RPMI8226 (cell line): ENCODE data around the gene PRKCD.

Source experiments
- DNase-seq: peaks from one replicate; pipeline ENCODE4 v3.0.0-alpha.2; 2015

Gene PRKCD

GRCh38 chr3:53221827-53222182, 60.8 kb downstream of the PRKCD start:
- no peak for DNase-seq

GRCh38 chr3:53222183-53222901, 61.3 kb downstream of the PRKCD start:
- DNase-seq: no peak

GRCh38 chr3:53223025-53223424, 62.0 kb downstream of the PRKCD start:
- DNase-seq: no peak

GRCh38 chr3:53223541-53223966, 62.5 kb downstream of the PRKCD start:
- DNase-seq: no peak

- no peak for DNase-seq
Observed at GRCh38 chr3:53224026-53224425, 63.0 kb downstream of the PRKCD start.

GRCh38 chr3:53224536-53224935, 63.5 kb downstream of the PRKCD start:
- DNase-seq: no peak

GRCh38 chr3:53225181-53225580, 64.2 kb downstream of the PRKCD start:
- DNase-seq: no peak

GRCh38 chr3:53225651-53226050, 64.6 kb downstream of the PRKCD start:
- DNase-seq: no peak

GRCh38 chr3:53226142-53226840, 65.3 kb downstream of the PRKCD start:
- DNase-seq: no peak

- no peak for DNase-seq
Observed at GRCh38 chr3:53226841-53227407, 65.9 kb downstream of the PRKCD start.

GRCh38 chr3:53227993-53228885, 67.2 kb downstream of the PRKCD start:
- no peak for DNase-seq

- no peak for DNase-seq
Observed at GRCh38 chr3:53229171-53229570, 68.2 kb downstream of the PRKCD start.

- DNase-seq: no peak
Observed at GRCh38 chr3:53229606-53230005, 68.6 kb downstream of the PRKCD start.

GRCh38 chr3:53230041-53230621, 69.1 kb downstream of the PRKCD start:
- DNase-seq: no peak

- DNase-seq: no peak
Observed at GRCh38 chr3:53230789-53231188, 69.8 kb downstream of the PRKCD start.

- no peak for DNase-seq
Observed at GRCh38 chr3:53231532-53232511, 70.8 kb downstream of the PRKCD start.

- DNase-seq: no peak
Observed at GRCh38 chr3:53232641-53233377, 71.8 kb downstream of the PRKCD start.

GRCh38 chr3:53234130-53234840, 73.3 kb downstream of the PRKCD start:
- DNase-seq: no peak

GRCh38 chr3:53234841-53235232, 73.8 kb downstream of the PRKCD start:
- DNase-seq: no peak

- DNase-seq: no peak
Observed at GRCh38 chr3:53235545-53235944, 74.5 kb downstream of the PRKCD start.
